K562 (cell line): ENCODE data around the gene BST1. TPM values are rescaled to one million over a fixed set of nuclear protein-coding genes. Genes with fewer than 3 reads are reported as not detected.
A peak's percentile ranks its signal among the peaks of the same experiment; 100 is the strongest.

Experiments used
- EWSR1 ChIP-seq: fragments of 450-650 bp; IDR thresholded peaks from 2 replicates; pipeline ENCODE4 v1.6.1; 2018; ENCODE audit warnings: borderline replicate concordance, mild to moderate bottlenecking, low read depth, moderate library complexity; ENCODE audit not compliant: partially characterized antibody
- HEY1 ChIP-seq: fragments of 250-450 bp; sonication (Bioruptor Pico); IDR thresholded peaks from 2 replicates; pipeline ENCODE4 v1.5.0; 2020; ENCODE audit warnings: mild to moderate bottlenecking, moderate library complexity, borderline replicate concordance
- HLTF ChIP-seq: fragments of 450-650 bp; IDR thresholded peaks from 2 replicates; pipeline ENCODE4 v1.6.1; 2016
- KHSRP ChIP-seq: fragments of 450-650 bp; IDR thresholded peaks from 2 replicates; pipeline ENCODE4 v1.6.1; 2017
- MEF2A ChIP-seq: IDR thresholded peaks from 2 replicates; pipeline ENCODE4 v1.6.1; 2011; ENCODE audit warnings: low read depth, mild to moderate bottlenecking, low read length, moderate library complexity; ENCODE audit not compliant: control insufficient read depth
- NR1H2 ChIP-seq: sonication (generic); formaldehyde crosslinking; IDR thresholded peaks from 2 replicates; pipeline ENCODE4 v1.4.0; 2020; ENCODE audit warnings: mild to moderate bottlenecking, missing genetic modification reagents
- OTX1 ChIP-seq: fragments of 450-650 bp; formaldehyde crosslinking; IDR thresholded peaks from 2 replicates; pipeline ENCODE4 v1.4.0; 2022; ENCODE audit warnings: mild to moderate bottlenecking
- RREB1 ChIP-seq: fragments of 250-450 bp; sonication (Bioruptor Pico); IDR thresholded peaks from 2 replicates; pipeline ENCODE4 v1.4.0; 2020
- polyA plus RNA-seq, 8 experiments: library from polyadenylated mRNA; depleted of rRNA in 4 of 8; stranded (reverse) in 5 of 8; unstranded in 3 of 8; fragments of >200 nt; fragmentation: Nextera tagmentation in 2 of 8; fragmentation: Illumina TruSeq in 1 of 8; extraction: Ambion mirVana in 2 of 8; extraction: Trizol in 1 of 8; gene quantifications; 2 replicates each; pipeline versions ENCODE4 v1.2.1 to v1.2.3, GENCODE V29; 2011 to 2014; ENCODE audit warnings: inconsistent platforms in 1 of 8, missing spikeins in 1 of 8
- total RNA-seq, 7 experiments: library from RNA; depleted of rRNA in 6 of 7; stranded (reverse); fragments of >200 nt in 6 of 7; fragmentation: Illumina TruSeq in 2 of 7; extraction: Trizol in 2 of 7; gene quantifications; 2 replicates each; pipeline versions ENCODE4 v1.2.1 to v1.2.3, GENCODE V29; 2011 to 2021; ENCODE audit warnings: low replicate concordance in 1 of 7
- TF ChIP-seq, protein P1 (sequence below): sonication (generic); formaldehyde crosslinking; IDR thresholded peaks from 2 replicates; pipeline ENCODE4 v1.8.0; 2023; ENCODE audit warnings: missing genetic modification reagents, mild to moderate bottlenecking, borderline replicate concordance
- TF ChIP-seq, protein P2 (sequence below): sonication (generic); formaldehyde crosslinking; IDR thresholded peaks from 2 replicates; pipeline ENCODE4 v1.8.0; 2022; ENCODE audit warnings: mild to moderate bottlenecking, missing genetic modification reagents
- TF ChIP-seq, protein P3 (sequence below): sonication (generic); formaldehyde crosslinking; IDR thresholded peaks from 2 replicates; pipeline ENCODE4 v1.8.0; 2022; ENCODE audit warnings: mild to moderate bottlenecking, missing genetic modification reagents

BST1 gene
- total and polyA plus RNA-seq, 9 of the 15 experiments (the other 6 are each of a cell fraction or from before 2014, with no cell fraction given) = 0.04 to 0.38 (median 0.07) TPM; not detected in 6

DNA sequence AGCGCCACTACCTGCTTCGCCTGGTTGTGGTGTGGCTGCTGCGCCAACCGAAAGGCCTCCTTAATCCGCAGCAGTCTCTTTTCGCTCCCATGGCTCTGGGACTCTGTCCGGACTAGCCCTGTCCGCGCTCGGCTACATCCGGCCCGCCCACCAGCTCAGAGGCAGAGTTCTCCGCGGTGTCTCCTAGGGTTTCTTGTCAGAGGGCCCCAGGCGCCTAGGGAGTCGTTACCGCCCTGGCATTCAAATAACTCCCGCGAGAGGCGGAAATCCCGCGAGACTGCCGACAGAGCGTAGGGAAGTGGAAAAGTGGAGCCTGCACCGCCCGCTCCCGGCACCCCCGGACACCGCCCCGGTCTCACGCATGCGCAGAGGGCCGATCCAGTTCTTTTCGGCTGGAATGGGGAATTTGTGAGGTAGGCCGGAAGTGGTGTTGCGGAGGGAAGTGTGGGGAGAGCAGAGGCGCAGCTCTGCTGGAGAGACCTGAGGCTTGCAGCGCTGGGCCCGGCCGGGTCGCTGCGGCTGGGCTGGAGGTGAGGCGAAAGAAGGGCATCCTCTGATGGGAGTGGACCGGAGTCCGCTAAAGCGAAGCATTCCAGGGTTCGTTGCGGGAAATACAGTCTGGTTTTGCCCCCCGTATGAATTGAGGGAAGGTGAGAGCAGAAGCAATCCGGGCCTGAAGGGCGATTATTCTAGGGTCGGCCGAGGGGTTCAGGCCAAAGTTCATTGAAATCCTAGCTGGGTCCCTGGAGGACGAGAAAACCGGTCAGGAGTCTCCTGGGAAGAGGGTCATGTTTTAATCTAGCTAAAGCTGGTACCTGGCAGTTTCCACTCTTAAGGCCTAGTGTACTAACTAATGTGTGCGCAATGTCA lies 21.3 kb upstream of the BST1 start, which contains the start of gene FAM200B (continued):
- TF ChIP-seq RREB1 (CRISPR knock-in tag) (peak; percentile 23; the same call in 1 of the 2 replicates), OTX1 (CRISPR knock-in tag) (no peak), HEY1 (CRISPR knock-in tag) (no peak), KHSRP (no peak), NR1H2 (no peak), EWSR1 (no peak), MEF2A (0 out of 2 replicates have a peak, but pooled peaks have one; percentile 2), HLTF (peak; percentile 67; the same call in 1 of the 2 replicates)
- TF ChIP-seq, protein P1, sequence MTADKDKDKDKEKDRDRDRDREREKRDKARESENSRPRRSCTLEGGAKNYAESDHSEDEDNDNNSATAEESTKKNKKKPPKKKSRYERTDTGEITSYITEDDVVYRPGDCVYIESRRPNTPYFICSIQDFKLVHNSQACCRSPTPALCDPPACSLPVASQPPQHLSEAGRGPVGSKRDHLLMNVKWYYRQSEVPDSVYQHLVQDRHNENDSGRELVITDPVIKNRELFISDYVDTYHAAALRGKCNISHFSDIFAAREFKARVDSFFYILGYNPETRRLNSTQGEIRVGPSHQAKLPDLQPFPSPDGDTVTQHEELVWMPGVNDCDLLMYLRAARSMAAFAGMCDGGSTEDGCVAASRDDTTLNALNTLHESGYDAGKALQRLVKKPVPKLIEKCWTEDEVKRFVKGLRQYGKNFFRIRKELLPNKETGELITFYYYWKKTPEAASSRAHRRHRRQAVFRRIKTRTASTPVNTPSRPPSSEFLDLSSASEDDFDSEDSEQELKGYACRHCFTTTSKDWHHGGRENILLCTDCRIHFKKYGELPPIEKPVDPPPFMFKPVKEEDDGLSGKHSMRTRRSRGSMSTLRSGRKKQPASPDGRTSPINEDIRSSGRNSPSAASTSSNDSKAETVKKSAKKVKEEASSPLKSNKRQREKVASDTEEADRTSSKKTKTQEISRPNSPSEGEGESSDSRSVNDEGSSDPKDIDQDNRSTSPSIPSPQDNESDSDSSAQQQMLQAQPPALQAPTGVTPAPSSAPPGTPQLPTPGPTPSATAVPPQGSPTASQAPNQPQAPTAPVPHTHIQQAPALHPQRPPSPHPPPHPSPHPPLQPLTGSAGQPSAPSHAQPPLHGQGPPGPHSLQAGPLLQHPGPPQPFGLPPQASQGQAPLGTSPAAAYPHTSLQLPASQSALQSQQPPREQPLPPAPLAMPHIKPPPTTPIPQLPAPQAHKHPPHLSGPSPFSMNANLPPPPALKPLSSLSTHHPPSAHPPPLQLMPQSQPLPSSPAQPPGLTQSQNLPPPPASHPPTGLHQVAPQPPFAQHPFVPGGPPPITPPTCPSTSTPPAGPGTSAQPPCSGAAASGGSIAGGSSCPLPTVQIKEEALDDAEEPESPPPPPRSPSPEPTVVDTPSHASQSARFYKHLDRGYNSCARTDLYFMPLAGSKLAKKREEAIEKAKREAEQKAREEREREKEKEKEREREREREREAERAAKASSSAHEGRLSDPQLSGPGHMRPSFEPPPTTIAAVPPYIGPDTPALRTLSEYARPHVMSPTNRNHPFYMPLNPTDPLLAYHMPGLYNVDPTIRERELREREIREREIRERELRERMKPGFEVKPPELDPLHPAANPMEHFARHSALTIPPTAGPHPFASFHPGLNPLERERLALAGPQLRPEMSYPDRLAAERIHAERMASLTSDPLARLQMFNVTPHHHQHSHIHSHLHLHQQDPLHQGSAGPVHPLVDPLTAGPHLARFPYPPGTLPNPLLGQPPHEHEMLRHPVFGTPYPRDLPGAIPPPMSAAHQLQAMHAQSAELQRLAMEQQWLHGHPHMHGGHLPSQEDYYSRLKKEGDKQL = no peak
- TF ChIP-seq, protein P2, sequence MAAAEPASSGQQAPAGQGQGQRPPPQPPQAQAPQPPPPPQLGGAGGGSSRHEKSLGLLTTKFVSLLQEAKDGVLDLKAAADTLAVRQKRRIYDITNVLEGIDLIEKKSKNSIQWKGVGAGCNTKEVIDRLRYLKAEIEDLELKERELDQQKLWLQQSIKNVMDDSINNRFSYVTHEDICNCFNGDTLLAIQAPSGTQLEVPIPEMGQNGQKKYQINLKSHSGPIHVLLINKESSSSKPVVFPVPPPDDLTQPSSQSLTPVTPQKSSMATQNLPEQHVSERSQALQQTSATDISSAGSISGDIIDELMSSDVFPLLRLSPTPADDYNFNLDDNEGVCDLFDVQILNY (CRISPR knock-in tag) = no peak; the same call in 1 of the 2 replicates
- TF ChIP-seq, protein P3, sequence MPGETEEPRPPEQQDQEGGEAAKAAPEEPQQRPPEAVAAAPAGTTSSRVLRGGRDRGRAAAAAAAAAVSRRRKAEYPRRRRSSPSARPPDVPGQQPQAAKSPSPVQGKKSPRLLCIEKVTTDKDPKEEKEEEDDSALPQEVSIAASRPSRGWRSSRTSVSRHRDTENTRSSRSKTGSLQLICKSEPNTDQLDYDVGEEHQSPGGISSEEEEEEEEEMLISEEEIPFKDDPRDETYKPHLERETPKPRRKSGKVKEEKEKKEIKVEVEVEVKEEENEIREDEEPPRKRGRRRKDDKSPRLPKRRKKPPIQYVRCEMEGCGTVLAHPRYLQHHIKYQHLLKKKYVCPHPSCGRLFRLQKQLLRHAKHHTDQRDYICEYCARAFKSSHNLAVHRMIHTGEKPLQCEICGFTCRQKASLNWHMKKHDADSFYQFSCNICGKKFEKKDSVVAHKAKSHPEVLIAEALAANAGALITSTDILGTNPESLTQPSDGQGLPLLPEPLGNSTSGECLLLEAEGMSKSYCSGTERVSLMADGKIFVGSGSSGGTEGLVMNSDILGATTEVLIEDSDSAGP = no peak
